ENCODE results near the gene AMT. TPM values are rescaled to one million over a fixed set of nuclear protein-coding genes. Genes with fewer than 3 reads are reported as not detected.

The AMT gene
- total and polyA plus RNA-seq, 2 of the 13 experiments (the other 11 are each of a cell fraction or from before 2014, with no cell fraction given): 35.3 to 59.0 TPM

- TF ChIP-seq SOX13 (IDR thresholded peaks at IDR 0.05): no peak
- TF ChIP-seq SOX13 (CRISPR knock-in tag; conservative IDR thresholded peaks at IDR 0.05 in 1 of 2, IDR thresholded peaks at IDR 0.05 in 1 of 2): peak in 1 of 2 experiments; percentile 47; a peak in 1 of 4 replicates
- peak; percentile 73 for TF ChIP-seq ZNF781 (CRISPR knock-in tag; IDR thresholded peaks at IDR 0.05; ENCODE audit: borderline replicate concordance, not compliant biosample characterization)
- TF ChIP-seq PAX8 (CRISPR knock-in tag; IDR thresholded peaks at IDR 0.05; ENCODE audit: borderline replicate concordance): 0 out of 2 replicates have a peak, but pooled peaks have one; percentile 8
- peak; percentile 85 for TF ChIP-seq ZNF580 (CRISPR knock-in tag; IDR thresholded peaks at IDR 0.05; ENCODE audit: borderline replicate concordance, low read depth)
- TF ChIP-seq PAXIP1 (CRISPR knock-in tag; conservative IDR thresholded peaks at IDR 0.05): peak; percentile 63
- TF ChIP-seq BHLHE40 (IDR thresholded peaks at IDR 0.05; ENCODE audit: low read length): no peak
- TF ChIP-seq CEBPG (CRISPR knock-in tag; IDR thresholded peaks at IDR 0.05): peak; percentile 50
- no peak for TF ChIP-seq ATAD3A (CRISPR knock-in tag; IDR thresholded peaks at IDR 0.05)
- no peak for TF ChIP-seq HNRNPH1 (optimal IDR thresholded peaks at IDR 0.05; ENCODE audit: low read depth, low read length)
- peak; percentile 90 for TF ChIP-seq SMYD3 (CRISPR knock-in tag; IDR thresholded peaks at IDR 0.05)
- peak; percentile 62; the same call in 1 of the 2 replicates for TF ChIP-seq ZNF749 (CRISPR knock-in tag; IDR thresholded peaks at IDR 0.05; ENCODE audit: borderline replicate concordance)
Measured at GRCh38 chr3:49411968-49412631, 10.2 kb downstream of the AMT start, which contains the start of the genes RHOA and TCTA (continued).

All from HepG2 (cell line).